ENCODE measurements around the gene NPHP3. TPM values are rescaled to one million over a fixed set of nuclear protein-coding genes. Genes with fewer than 3 reads are reported as not detected.
A peak's percentile ranks its signal among the peaks of the same experiment; 100 is the strongest.

Gene NPHP3
- total RNA-seq, 1 donor from 2014 or later: 11.3 TPM

DNA sequence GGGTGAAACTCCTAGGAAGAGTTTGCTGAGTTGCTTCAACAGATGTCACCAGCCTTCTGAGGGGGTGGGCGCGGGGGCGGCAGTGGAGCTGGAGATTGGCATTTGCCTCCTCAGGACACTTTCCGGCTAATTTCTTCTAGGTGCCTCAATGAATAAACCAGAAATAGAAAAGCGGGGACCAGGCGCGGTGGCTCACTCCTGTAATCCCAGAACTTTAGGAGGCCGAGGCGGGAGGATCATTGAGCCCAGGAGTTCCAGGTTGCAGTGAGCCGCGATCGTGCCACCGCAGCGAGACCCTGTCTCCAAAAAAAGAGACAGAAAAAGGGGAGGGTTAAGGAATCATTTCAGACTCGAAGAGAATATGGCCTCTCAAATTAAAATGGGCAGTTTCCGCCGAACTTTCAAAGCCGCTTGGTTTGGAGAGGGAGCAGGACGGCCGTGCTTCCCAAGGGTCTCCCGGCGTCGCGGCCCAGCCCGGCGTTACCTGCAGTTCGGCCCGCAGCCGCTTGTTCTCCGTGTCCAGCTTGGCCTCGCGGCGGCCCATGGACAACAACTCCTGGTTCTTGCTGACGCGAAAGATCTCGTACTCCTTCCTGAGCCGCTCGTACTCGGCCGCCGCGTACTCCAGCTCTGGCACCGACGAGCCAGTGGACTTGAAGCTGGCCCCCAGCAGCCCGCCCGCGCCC lies 587 bp downstream of the NPHP3 start:
- no peaks in the 10 kb centered on the region for H3K36me3 ChIP-seq (ENCODE audit: control insufficient read depth, insufficient read depth, low read length)
- FAIRE-seq (no peak), DNase-seq (ENCODE audit: low read depth) (peak; percentile 33)
- TF ChIP-seq, protein P1, sequence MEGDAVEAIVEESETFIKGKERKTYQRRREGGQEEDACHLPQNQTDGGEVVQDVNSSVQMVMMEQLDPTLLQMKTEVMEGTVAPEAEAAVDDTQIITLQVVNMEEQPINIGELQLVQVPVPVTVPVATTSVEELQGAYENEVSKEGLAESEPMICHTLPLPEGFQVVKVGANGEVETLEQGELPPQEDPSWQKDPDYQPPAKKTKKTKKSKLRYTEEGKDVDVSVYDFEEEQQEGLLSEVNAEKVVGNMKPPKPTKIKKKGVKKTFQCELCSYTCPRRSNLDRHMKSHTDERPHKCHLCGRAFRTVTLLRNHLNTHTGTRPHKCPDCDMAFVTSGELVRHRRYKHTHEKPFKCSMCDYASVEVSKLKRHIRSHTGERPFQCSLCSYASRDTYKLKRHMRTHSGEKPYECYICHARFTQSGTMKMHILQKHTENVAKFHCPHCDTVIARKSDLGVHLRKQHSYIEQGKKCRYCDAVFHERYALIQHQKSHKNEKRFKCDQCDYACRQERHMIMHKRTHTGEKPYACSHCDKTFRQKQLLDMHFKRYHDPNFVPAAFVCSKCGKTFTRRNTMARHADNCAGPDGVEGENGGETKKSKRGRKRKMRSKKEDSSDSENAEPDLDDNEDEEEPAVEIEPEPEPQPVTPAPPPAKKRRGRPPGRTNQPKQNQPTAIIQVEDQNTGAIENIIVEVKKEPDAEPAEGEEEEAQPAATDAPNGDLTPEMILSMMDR (IDR thresholded peaks at IDR 0.05; ENCODE audit: insufficient read depth, low read length, severe bottlenecking): peak; percentile 34
- H3K4me3 ChIP-seq (ENCODE audit: low read depth, low read length): peak overlapping the region; percentile 74
- H3K27me3 ChIP-seq (ENCODE audit: control insufficient read depth, insufficient read depth, low read length): no peaks in the 10 kb centered on the region

DNA sequence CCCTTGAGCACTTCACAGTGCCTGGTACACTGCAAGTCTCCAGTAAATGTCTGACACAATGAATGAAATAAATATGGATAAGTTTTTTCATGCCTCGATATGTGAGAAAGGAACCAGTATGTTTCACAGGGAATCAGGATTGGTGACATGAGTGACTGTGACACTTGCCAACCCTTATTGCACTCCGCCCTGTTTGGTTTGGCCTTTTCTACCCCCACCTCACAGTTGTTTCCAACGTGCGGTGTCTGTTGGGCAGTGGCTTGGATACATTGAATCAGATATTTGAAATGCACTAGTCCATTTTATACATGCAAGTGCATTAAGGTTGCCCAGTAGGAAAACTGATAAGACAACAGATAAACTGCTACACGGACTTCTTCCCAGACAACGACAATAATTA lies 2.0 kb downstream of the NPHP3 start:
- FAIRE-seq: no peak
- Histone ChIP-seq H3K27me3 (ENCODE audit: control insufficient read depth, insufficient read depth, low read length) (no peaks in the 10 kb centered on the region), H3K36me3 (ENCODE audit: control insufficient read depth, insufficient read depth, low read length) (no peaks in the 10 kb centered on the region), H3K4me3 (ENCODE audit: low read depth, low read length) (no peak overlapping the region)
- no peak for DNase-seq (ENCODE audit: low read depth)
- TF ChIP-seq, protein P1 (IDR thresholded peaks at IDR 0.05; ENCODE audit: insufficient read depth, low read length, severe bottlenecking): no peak

DNA sequence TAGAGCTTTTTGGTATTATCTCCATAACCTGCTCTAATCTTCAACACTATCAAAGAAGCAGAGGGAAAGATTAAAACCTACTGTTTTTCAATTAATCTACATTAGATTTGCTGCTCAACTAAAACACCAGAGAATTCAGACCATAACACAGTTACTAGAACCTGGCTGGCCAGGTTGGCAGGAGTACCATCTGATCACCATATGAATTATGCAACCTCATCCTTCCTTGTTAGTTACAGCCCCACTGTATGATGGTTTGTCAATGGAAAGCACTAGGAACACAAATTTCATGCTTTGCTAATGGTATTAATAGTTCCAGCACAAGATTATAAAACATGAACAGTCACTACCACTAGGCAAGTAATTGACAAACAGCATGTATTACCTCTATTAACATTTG lies 5.8 kb downstream of the NPHP3 start:
- DNase-seq (ENCODE audit: low read depth): no peak
- H3K27me3 ChIP-seq (ENCODE audit: control insufficient read depth, insufficient read depth, low read length): no peaks in the 10 kb centered on the region
- TF ChIP-seq, protein P1 (IDR thresholded peaks at IDR 0.05; ENCODE audit: insufficient read depth, low read length, severe bottlenecking): no peak
- no peak for FAIRE-seq
- peaks cover 1% of the 10 kb centered on the region for H3K36me3 ChIP-seq (ENCODE audit: control insufficient read depth, insufficient read depth, low read length)
- H3K4me3 ChIP-seq (ENCODE audit: low read depth, low read length): no peak overlapping the region

DNA sequence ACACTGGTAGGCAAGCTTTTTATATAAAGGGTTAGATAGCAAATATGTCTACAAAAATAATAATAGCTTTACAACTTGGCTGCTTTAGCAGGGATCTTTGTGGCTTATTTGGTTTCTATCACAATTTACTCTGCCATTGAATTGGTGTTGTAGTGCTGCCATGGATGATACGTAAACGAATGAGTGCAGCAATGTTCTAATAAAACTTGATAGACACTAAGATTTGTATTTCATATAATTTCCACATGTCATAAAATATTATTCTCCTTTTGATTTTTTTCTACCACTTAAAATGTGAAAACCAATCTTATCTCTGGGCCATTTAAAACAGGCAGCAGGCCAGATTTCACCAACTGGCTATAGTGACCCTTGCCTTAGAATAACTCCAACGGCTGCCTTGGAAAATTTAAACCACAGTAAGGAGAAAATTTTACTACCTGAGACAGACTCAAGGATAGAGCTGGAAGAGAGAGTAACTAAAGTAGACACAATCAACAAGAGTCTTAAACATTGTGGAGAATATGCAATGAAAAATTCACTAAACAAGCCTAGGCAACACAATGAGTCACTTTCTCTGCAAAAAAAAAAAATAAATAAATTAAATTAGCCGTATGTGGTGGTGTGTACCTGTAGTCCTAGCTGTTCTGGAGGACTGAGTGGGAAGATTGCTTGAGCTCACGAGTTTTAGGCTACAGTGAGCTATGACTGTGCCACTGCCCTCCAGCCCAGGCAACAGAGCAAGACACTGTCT lies 8.1 kb downstream of the NPHP3 start:
- DNase-seq (ENCODE audit: low read depth): peak; percentile 51
- FAIRE-seq: no peak
- Histone ChIP-seq H3K4me3 (ENCODE audit: low read depth, low read length) (no peak overlapping the region), H3K36me3 (ENCODE audit: control insufficient read depth, insufficient read depth, low read length) (peaks cover 1% of the 10 kb centered on the region), H3K27me3 (ENCODE audit: control insufficient read depth, insufficient read depth, low read length) (no peaks in the 10 kb centered on the region)
- TF ChIP-seq, protein P1 (IDR thresholded peaks at IDR 0.05; ENCODE audit: insufficient read depth, low read length, severe bottlenecking): no peak

DNA sequence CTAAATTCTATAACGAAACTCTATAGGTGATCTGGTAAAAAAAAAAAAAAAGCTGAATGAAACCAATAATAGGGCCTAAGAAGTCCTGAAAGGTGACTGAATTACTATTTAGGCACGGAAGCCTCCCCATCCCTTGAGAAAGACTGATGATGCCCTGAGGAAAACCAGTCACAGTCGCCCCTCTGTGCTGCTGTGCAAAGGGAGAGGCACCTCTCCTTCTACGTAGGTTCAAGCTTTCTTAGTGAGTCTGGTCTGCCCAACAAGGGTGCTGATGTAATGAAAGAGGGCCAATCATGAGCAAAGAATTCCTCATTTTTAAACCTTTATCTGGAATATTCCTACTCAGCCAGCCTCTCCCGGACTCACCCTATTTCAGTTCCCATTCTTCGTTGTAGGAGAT lies 11.9 kb downstream of the NPHP3 start:
- no peaks in the 10 kb centered on the region for H3K27me3 ChIP-seq (ENCODE audit: control insufficient read depth, insufficient read depth, low read length)

More for the DNA sequence above, 11.9 kb downstream of the NPHP3 start:
- DNase-seq (ENCODE audit: low read depth) (no peak), FAIRE-seq (no peak)
- Histone ChIP-seq H3K36me3 (ENCODE audit: control insufficient read depth, insufficient read depth, low read length) (peaks cover 2% of the 10 kb centered on the region), H3K4me3 (ENCODE audit: low read depth, low read length) (no peak overlapping the region)
- TF ChIP-seq, protein P1 (IDR thresholded peaks at IDR 0.05; ENCODE audit: insufficient read depth, low read length, severe bottlenecking): no peak

Data from bronchial epithelial cell (primary cell).